Smooth muscle cell of the umbilical artery (primary cell): ENCODE results near the gene HLA-A. TPM values are rescaled to one million over a fixed set of nuclear protein-coding genes. Genes with fewer than 3 reads are reported as not detected.

Source experiments
- total RNA-seq: library from RNA; depleted of rRNA; stranded (reverse); fragments of >200 nt; gene quantifications from 2 replicates; pipeline ENCODE4 v1.2.3, GENCODE V29; 2014

The HLA-A gene
- total RNA-seq, result 462 and 651 TPM in 2 replicates

GRCh38 chr6:29942275-29943052 is at the start of gene HLA-A:
Gene HLA-A, plus strand, starts transcription at chr6:29942532. Its CDS starts 22 bp downstream, at chr6:29942554.

Other genes starting within 250 kb of the HLA-A start
- gene HLA-F, start 219.1 kb upstream of the HLA-A start, total RNA-seq, result 4.4 and 8.0 TPM in 2 replicates
- gene HLA-G, start 114.7 kb upstream of the HLA-A start, total RNA-seq, result not detected in 2 replicates
- gene POLR1H, start 118.7 kb downstream of the HLA-A start, total RNA-seq, result 13.3 and 28.2 TPM in 2 replicates
- 16.3 and 17.2 TPM in 2 replicates for gene PPP1R11, start 124.7 kb downstream of the HLA-A start, total RNA-seq
- not detected in 2 replicates for gene RNF39, start 133.2 kb downstream of the HLA-A start, total RNA-seq
- gene TRIM31, start 170.6 kb downstream of the HLA-A start, total RNA-seq, result not detected in 2 replicates
- not detected in 2 replicates for gene TRIM40, start 193.6 kb downstream of the HLA-A start, total RNA-seq
- gene TRIM10, start 218.7 kb downstream of the HLA-A start, total RNA-seq, result not detected in 2 replicates
- not detected in 2 replicates for gene TRIM15, start 221.0 kb downstream of the HLA-A start, total RNA-seq